Measurements from ENCODE around the gene CRLF2. TPM values are rescaled to one million over a fixed set of nuclear protein-coding genes. Genes with fewer than 3 reads are reported as not detected.
"Not testable (repeated sequence)": the region's sequence is repeated elsewhere in the genome, so short reads cannot be mapped to it uniquely, and the experiment has no call there.

CRLF2 gene
- total RNA-seq, 1 donor from 2014 or later: not detected

DNA sequence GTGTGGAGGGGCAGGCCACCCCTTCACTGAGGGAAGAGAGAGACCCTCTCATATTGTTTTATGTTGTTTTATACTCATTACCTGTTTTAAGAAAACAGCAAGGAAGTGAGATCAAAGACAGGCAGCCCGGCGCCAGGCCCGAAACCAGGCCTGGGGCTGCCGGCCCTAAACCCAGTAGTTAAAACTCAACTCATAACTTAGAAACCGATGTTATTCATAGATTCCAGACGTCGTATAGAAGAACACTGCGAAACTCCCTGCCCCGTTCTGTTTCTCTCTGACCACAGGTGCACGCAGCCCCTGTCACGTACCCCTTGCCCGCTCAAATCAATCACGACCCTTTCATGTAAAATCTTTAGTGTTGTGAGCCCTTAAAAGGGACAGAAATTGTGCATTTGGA lies 40.5 kb downstream of the CRLF2 start:
- not testable (repeated sequence) for FAIRE-seq; DNase-seq (ENCODE audit: low spot score in 2 of 2)

DNA sequence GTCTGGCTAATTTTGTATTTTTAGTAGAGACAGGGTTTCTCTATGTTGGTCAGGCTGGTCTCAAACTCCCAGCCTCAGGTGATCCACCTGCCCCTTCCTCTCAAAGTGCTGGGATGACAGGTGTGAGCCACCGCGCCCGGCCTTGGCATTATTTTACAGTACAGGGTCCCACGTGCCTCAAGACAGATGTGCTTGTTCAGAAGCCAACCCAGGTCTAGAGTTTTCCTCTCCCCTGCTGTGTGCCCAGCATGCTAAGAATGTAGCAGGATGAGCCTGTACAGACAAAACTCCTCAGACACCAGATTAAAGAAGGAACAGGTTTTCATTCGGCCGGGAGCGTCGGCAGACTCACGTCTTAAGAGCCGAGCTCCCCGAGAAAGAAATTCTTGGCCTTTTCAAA lies 42.2 kb downstream of the CRLF2 start:
- DNase-seq (ENCODE audit: low spot score in 2 of 2) (no peak), FAIRE-seq (no peak)

DNA sequence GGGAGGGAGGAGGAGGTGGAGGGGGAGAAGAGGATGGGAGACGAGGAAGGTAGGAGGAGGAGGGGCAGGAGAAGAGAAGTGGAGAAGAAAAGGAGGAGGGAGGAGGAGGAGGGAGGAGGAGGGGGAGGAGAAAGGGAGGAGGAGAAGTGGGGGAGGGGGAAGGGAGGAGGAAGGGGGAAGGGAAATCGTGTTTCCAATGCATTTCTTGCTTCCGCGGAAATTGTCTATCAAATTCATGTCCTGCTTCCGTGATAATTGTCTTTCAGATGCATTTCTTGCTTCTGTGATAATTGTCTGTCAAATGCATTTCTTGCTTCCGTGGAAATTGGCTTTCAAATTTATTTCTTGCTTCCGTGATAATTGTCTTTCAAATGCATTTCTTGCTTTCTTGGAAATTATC lies 43.3 kb downstream of the CRLF2 start:
- FAIRE-seq (no peak), DNase-seq (ENCODE audit: low spot score in 2 of 2) (no peak)

DNA sequence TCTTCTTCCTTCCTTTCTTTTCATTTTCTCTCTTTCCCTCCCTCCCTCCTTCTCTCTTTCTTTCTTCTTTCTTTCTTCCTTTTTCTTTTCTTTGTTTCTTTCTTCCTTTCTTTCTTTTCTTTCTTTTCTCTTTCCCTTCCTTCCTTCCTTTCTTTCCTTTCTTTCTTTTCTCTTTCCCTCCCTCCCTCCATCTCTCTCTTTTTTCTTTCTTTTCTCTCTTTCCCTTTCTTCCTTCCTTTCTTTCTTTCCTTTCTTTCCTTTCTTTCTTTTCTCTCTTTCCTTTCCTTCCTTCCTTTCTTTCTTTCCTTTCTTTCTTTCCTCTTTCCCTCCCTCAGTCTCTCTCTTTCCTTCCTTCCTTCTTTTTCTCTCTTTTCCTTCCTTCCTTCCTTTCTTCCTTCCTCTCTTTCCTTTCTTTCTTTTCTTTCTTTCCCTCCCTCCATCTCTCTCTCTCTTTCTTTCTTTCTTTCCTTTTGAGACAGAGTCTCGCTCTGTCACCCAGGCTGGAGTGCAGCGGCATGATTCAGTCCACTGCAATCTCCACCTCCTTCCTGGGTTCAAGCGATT lies 44.4 kb downstream of the CRLF2 start:
- FAIRE-seq: no peak
- DNase-seq (ENCODE audit: low spot score in 2 of 2): no peak

DNA sequence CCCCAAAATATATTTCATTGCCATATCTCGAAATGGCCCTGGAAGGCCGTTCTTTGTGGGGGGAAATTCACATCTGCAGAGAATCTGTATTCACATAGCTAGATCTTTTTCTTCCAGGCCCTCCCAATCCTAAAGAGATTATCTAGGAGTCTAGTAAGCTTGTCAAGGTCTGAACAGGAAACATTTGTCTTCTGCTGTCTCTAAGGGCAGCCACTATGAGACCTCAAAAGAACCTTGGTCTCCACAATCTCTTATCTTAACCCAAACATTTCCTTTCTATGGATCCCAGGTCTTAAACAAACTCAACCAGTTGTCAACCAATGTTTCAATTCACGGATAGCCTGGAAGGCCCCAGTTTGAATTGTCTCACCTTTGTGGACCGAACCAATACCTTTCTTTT lies 45.0 kb downstream of the CRLF2 start:
- FAIRE-seq (no peak), DNase-seq (ENCODE audit: low spot score in 2 of 2) (no peak)

DNA sequence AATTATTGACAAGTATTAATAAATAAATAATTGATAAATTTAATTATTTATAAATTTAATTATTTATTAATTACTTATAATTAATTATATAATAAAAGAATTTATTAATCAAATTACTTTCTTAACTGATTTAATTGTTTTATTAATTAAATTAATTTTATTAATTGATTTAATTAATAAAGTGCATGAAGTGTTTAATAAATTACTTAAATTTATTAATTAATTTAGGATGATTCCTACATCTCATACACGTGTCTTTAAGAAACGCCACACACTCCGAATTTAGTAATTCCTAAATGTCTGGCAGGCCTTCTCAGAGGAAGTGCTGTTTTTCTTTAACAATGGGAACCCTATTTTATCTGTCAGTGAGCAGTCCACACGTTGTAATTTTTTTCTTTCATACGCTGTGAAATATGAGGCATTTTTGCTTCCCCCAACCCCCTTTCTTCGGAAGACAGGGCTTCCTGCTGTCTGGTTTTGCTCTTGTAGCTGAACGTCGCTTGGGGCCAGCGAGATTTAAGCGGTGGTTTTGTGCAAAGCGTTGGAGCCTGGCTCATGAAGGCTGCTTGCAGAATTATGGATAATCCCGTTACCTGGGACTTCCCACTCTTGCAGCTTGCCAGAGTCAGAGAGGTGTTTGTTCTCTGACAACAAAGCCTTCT lies 46.8 kb downstream of the CRLF2 start:
- FAIRE-seq: no peak
- no peak for DNase-seq (ENCODE audit: low spot score in 2 of 2)

DNA sequence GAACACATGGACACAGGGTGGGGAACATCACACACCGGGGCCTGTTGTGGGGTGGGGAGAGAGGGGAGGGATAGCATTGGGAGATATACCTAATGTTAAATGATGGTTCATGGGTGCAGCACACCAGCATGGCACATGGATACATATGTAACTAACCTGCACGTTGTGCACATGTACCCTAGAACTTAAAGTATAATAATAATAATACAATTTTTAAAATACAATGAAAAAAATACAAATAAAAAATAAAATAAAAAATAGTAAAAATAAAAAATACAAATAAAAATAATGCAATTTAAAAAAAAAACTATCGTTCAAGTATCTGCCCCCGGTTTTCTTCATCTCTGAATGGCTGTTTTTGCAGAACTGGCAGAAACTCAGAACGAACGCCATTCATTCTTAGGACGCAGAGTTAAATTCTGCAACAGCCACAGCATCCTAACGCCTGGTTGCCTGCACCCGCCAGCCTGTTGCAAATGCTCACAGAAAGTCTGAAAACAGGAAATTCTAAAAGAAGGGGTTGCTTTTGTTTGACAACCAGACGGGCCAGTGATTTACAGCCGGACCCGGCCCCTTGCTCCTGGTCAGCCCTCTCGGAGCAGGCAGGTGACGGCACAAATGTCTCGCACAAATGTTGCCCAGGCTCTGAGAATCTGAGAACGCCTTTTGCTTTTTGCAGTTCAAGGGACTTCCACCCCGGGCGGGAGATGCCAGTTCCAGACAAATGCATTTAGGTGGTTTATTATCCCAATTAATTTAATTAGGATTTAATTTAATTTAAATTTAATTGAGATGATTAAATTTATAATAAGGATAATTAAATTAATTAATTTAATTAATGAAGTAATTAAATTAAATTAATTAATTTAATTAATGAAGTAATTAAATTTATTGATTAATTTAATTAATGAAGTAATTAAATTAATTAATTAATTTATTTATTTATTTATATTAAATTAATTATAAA lies 47.8 kb downstream of the CRLF2 start:
- DNase-seq (ENCODE audit: low spot score in 2 of 2) (no peak), FAIRE-seq (no peak)

DNA sequence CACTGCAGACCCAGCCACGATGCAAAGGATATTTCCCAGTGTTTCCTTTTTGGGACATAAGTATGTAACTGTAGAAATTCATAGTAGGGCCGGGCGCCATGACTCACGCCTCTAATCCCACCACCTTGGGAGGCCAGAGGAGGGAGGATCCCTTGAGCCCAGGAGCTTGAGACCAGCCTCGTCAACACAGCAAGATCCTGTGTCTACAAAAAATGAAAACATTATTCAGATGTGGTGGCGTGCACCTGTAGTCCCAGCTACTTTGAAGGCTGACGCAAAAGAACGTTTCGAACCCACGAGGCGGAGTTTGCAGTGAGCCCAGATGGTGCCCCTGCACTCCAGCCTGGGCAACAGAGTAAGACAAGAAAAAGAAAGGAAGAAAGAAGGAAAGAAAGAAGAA lies 49.2 kb downstream of the CRLF2 start:
- FAIRE-seq (no peak), DNase-seq (ENCODE audit: low spot score in 2 of 2) (no peak)

DNA sequence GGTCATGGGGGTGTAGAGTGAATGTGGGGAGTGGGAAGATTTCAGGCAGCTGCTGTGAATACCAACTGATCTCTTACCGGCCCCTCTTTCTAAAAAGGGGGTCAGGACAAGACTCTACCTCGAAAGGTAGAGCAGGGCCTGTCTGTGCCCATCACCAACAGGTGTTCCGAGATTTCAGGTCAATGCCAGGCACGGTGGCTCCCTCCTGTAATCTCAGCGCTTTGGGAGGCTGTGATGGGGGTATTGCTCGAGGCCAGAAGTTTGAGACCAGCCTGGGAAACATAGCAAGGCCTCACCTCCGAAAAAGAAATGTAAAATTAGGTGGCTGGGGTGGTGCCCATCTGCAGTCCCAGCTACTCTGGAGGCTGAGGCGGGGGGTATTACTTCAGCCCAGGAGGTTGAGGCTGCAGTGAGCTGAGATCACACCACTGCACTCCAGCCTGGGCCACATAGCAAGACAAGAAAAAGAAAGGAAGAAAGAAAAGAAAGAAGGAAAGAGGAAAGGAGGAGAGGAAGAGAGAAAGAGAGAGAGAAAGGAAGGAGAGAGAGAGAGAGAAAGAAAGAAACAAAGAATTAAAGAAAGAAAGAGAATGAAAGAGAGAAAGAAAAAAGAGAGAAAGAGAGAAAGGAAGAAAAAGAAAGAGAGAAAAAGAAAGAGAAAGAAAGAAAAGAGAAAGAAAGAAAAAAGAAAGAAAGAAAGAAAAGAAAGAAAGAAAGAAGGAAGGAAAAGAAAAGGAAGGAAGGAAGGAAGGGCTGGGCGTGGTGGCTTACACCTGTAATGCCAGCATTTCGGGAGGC lies 50.1 kb downstream of the CRLF2 start:
- DNase-seq (ENCODE audit: low spot score in 2 of 2): no peak
- FAIRE-seq: no peak

DNA sequence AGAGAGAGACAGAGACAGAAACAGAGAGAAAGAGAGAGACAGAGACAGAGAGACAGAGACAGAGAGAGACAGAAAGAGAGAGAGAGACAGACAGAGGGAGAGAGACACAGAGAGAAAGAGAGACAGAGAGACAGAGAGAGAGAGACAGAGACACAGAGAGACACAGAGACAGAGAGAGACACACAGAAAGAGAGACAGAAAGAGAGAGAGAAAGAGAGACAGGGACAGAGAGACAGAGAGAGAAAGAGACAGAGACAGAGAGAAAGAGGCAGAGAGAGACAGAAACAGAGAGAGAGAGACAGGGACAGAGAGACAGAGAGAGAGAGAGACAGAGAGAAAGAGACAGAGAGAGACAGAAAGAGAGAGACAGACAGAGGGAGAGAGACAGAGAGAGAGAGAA lies 52.9 kb downstream of the CRLF2 start:
- no peak for FAIRE-seq
- DNase-seq (ENCODE audit: low spot score in 2 of 2): no peak

DNA sequence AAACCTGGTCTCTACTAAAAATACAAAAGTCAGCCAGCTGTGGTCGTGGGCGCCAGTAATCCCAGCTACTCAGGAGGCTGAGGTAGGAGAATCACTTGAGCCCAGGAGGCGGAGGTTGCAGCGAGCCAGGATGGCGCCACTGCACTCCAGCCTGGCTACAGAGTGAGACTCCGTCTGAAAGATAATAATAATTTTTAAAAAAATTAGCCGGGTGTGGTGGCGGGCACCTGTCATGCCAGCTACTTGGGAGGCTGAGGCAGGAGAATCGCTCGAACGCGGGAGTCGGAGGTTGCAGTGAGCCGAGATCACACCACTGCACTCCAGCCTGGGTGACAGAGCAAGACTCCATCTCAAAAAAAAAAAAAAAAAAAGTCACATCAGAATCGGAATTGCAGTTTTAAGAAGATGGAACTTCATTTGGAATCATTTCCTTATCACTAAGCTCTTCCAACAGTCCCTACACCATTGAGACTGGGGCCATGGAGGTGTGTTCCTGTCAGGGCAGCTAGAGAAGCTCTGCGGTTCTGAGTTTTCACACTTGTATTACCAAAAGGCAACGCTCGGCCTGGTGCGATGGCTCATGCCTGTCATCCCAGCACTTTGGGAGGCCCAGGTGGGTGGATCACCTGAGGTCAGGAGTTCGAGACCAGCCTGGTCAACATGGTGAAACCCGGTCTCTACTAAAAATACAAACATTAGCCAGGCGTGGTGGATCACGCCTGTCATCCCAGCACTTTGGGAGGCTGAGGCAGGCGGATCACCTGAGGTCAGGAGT lies 55.6 kb downstream of the CRLF2 start:
- not testable (repeated sequence) for FAIRE-seq; DNase-seq (ENCODE audit: low spot score in 2 of 2)

DNA sequence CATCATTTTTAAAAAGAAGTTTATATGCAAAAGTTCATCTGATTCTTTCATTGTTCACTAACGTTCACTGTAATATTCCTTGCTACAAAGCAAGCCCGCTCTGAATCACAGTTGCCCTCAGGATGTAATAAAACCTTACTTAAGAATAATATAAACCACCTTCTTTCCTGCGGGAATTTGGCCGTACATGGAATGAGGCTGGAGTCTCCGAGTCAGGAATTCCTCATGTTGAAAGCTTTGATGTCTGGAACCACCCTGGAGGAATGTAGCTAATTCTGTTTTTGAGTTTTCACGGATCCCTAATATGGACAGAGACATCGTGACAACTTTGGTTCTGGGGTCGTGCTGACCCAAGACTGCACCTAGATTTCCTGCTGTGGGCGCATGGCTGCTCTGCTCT lies 58.5 kb downstream of the CRLF2 start:
- no peak for DNase-seq (ENCODE audit: low spot score in 2 of 2)
- FAIRE-seq: no peak

DNA sequence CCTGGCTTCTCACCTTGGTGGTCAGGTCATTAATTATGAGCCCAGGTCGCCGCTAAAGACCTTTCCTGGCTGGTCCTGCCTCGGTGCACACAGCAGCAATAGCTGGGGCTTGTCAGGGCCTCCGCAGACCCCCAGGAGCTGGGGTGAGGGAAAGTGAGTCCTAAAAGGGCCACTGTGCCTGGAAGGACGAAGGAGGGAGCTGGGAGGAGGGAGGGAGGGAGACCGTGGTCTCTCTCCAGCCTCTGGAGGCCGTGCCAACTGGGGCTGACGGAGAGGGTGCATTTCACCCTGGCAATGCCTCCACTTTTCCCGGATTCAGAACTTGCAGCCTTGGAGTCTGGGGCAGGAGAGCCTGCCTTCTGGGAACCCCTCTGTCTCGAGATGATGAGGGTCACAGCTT lies 60.4 kb downstream of the CRLF2 start:
- no peak for DNase-seq (ENCODE audit: low spot score in 2 of 2)
- FAIRE-seq: no peak

DNA sequence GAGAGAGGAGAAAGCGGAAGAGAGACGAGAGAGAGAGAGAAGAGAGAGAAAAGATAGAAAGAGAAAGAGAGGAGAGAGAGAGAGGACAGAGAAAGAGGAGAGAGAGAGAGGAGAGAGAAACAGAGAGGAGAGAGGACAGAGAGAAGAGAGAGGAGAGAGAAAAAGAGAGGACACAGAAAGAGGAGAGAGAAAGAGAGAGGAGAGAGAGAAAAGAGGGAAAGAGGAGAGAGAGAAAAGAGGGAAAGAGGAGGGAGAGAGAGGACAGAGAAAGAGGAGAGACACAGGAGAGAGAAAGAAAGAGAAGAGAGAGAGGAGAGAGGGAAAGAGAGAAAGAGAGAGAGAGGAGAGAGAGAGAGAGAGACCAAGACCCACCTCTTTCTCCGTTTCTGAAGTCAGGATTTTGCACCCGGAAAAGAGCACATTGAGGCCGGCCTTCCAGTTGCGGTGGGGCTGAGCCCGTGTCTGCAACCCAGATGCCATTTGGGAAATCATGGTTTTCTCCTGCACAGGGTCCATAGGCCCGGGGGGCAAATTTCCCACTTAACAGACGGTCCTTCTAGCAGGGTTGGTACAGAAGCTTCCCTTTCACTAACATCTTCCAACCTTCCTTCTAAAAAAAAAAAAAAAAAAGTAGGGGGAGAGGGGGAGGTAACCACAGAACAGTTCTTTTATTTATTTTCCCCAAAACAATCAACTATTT lies 60.9 kb downstream of the CRLF2 start:
- FAIRE-seq: no peak

DNA sequence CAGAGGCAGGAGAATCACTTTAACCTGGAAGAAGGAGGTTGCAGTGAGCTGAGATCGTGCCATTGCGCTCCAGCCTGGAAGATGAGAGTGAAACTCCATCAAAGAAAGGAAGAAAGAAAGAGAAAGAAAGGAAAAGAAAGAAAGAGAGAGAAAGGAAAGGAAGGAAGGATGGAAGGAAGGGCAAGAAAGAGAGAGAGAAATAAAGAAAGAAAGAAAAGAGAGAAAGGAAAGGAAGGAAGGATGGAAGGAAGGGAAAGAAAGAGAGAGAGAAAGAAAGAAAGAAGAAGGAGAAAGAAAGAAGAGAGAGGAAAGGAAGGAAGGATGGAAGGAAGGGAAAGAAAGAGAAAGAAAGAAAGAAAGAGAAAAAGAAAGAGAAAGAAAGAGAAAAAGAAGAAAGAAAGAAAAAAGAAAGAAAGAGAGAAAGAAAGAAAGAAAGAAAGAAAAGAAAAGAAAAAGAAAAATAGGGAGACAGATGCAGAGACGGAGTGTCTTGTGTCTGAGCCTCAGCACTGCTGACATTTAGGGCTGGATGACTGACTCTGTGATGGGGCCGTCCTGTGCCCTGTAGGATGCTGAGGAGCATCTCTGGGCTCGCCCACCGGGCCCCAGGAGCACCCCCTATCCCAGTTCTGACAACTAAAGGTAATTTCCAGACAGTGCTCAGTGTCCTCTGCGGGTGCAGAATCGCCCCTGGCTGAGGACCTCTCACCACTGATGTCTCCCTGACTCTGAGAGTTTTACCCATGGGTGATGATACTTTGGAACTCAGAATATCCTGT lies 61.7 kb downstream of the CRLF2 start:
- FAIRE-seq (no peak), DNase-seq (ENCODE audit: low spot score in 2 of 2) (no peak)

More for the DNA sequence above, 60.9 kb downstream of the CRLF2 start:
- DNase-seq (ENCODE audit: low spot score in 2 of 2): no peak

DNA sequence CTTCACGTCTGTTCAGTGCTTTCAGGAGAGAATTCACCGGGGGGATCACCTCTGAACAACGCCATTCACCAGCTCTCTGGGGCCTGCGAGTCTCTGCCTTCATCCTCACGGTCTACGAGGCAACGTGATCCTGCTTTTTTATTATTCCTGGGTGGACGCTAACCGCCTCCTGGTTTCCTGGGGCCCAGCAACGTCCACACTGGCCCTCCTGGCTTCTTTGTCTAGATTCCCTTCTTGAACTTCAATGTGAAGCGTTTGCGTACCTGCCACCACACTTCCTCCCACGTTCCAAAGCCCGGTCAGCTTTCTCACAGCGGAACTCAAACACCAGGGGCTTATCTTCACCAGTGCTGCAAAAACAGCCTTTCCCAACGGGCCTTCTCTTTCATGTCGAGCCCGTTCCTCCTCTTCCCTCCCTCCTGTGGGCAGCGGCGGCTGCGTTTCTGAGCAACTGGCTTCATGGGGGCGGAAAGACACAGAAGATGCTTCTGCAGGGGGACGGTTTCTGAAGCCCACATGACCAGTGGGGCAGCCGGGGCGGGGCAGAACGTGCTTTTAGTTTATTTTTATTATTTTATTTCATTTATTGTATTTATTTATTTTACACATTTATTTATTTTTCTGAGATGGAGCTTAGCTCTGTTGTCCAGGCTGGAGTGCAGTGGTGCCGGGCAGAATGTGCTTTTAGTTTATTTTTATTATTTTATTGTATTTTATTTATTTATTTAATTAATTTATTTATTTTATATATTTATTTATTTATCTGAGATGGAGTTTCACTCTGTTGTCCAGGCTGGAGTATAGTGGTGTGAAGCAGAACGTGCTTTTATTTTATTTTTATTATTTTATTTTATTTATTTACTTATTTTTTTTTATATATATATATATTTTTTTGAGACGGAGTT lies 64.6 kb downstream of the CRLF2 start:
- FAIRE-seq (no peak), DNase-seq (ENCODE audit: low spot score in 2 of 2) (no peak)

DNA sequence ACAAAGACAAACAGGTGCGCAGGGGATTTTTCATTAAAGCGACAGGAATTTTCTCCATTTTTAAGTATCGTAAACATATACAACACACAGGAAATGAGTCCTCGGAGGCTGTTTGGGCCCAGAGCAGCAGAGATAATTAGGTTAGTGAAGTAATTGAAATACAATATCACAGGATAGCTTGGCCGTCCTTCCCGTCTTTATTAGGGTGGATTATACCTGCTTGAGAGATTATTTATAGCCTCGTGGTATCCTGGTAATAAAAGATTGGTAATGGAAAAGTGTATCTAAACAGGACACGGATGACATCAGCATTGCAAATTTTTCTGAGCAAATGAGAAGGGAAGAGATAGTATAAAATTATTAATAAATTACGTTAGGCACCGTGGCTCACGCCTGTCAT lies 68.2 kb downstream of the CRLF2 start:
- FAIRE-seq: no peak
- no peak for DNase-seq (ENCODE audit: low spot score in 2 of 2)
